GM19043 (cell line): ENCODE results near the gene OVCH1.
"Not testable (repeated sequence)": the region's sequence is repeated elsewhere in the genome, so short reads cannot be mapped to it uniquely, and the experiment has no call there.

Experiments
- ATAC-seq: cut with Tn5 transposase; IDR thresholded peaks from one replicate; pipeline ENCODE4 v1.9.1; 2021; ENCODE audit warnings: low read depth; ENCODE audit not compliant: unreplicated experiment

OVCH1 gene

DNA sequence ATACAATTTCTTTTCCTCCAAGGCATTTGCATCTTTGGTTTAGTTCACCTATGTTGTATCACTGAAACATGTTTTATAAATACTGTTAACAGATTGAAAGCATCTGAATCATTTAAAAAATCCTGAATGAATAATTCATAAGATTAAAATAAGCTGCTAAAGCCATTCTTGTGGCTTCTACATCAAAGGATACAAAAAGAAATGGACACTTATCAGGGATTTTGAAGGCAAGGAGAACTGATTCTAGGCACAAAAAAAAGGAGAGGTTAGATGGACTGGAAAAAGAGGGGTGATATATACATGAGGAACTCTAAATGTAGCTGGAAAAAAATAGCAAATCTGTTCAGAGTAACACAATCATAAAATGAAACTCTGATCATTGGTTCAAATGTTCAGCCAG, 5.8 kb upstream of the OVCH1 start:
- no peak for ATAC-seq

DNA sequence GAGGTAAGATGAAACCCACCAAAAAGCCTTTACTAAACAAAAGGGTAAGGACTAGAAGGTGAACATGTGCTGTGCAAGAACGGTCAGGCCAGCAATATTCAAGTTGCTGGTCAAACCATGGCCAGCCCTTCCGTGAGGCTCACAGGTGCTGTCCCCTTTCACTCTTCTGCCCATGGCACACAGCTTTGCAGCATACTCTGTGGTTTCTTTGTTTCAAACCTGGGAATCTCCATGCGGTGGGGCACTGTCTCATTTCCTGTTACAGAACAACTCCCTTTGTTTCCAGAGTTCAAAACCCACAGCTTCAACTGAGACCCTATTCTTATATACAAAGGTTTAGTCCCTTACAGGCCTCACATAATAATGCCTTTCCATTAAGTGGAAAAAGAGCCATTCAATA, 1.7 kb upstream of the OVCH1 start:
- ATAC-seq: no peak

DNA sequence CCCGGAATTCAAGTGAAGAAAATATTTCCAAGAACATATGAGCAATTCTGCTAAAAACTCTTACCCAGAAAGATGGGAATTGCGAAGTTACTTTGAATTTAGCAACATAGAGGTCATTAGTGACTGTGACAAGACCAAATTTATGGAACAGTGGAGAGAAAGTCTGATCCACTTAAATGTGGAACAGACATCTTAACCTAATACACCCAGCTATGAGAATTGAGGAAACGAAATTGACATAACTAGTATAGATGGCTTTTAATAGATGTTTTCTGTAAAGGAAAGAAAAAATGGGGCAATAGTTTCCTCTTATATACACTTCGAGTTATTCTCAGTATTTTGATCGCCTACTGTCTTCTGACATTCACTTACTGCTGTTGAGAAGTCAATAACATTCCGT, 4.6 kb downstream of the OVCH1 start:
- no peak for ATAC-seq

GRCh38 chr12:29486972-29487371, 10.5 kb downstream of the OVCH1 start:
- ATAC-seq: no peak

- ATAC-seq: no peak
These were observed 34.3 kb downstream of the OVCH1 start for GRCh38 chr12:29463198-29463597.

- no peak for ATAC-seq
These were observed 37.4 kb downstream of the OVCH1 start for GRCh38 chr12:29460082-29460481.

DNA sequence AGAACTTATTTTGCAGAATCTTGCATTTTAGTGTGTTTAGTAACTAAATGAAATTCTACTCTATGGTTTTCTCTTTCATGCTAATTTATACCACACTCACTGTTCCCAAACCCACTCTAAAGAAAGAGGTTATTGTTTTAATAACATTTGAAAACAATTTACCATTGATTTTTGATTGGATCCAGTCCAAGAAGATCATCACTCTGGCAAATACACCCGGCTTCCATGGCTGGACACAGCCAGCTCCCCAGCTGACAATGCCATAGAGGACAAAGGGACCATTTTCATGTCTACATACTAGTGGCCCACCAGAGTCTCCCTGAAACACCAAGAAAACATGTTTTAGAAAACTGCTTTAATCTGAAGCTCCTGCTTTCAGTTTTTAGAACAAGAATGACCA, 42.4 kb downstream of the OVCH1 start:
- ATAC-seq: no peak

- ATAC-seq: no peak
These were observed 45.6 kb downstream of the OVCH1 start for GRCh38 chr12:29451888-29452287.

GRCh38 chr12:29448157-29448556, 49.3 kb downstream of the OVCH1 start:
- ATAC-seq: no peak

- no peak for ATAC-seq
These were observed 50.1 kb downstream of the OVCH1 start for GRCh38 chr12:29447285-29447975.

DNA sequence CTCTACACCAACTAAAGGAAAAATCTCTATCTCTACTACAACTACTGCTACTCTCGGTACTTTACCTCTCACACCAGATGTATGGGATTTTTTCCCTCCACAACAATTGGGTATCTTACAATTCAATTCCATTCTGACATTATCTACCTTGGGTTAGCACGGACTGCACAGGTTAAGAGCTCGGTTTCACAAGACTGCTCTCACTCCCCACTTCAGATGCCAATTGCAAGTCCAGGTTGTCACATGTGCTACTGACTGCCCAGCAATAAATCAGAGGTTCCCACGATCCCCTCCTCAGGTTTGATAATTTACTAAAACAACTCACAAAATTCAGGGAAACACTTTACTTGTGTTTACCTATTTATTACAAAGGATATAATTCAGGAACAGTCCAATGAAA, 58.0 kb downstream of the OVCH1 start:
- ATAC-seq: no peak

DNA sequence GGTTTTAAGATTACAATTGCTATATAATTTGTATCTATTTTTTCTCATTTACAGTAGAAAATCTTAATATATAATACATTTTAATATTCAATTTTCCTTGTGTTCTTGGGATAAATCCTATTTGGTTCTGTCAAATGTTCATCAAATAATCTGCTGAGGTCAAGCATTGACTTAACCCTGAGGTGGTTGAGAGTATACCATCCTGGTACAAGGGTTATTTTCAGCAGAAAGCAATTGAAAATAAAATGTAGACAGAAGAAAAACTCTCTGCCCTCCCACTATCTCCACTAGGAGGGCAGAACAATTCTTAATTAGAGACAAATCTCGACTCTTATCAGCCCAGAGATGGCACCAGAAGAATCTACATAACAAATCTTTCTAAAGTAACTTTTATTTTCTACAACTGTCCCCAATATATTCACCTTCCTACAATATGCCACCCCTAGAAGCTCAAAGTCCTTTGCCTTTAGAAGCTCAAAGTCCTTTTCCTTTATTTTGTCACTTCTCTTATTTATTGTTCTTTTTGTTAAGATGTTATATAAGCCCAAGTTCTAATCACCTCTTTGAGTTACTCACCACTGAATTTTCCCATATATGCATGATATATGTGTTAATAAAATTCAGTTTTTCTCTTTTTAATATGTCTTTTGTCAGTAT, 58.6 kb downstream of the OVCH1 start:
- no peak for ATAC-seq

DNA sequence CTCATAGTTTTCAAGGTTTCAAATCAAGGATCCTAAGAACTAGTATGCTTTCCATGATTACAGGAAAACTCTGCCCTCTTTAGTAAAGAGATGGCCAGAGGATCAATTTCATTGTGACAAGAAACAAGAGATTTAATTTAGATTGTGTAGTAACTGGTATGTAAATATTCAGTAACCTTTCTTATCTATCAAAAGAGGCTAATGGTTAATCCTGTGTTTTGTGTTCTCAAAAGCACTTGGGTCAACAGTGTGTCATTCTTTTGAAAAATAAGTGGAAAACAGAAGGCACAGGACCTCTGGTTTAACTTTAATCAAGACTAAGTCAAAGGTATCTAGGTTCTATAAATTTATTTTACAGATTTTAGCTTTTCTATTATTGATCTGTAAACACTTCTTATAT, 59.9 kb downstream of the OVCH1 start:
- no peak for ATAC-seq

- not testable (repeated sequence) for ATAC-seq
These were observed 60.7 kb downstream of the OVCH1 start for GRCh38 chr12:29436815-29437214.

- no peak for ATAC-seq
These were observed 66.0 kb downstream of the OVCH1 start for GRCh38 chr12:29431513-29431912.

GRCh38 chr12:29430716-29431044, 66.8 kb downstream of the OVCH1 start:
- no peak for ATAC-seq

GRCh38 chr12:29429999-29430715, 67.3 kb downstream of the OVCH1 start:
- no peak for ATAC-seq

DNA sequence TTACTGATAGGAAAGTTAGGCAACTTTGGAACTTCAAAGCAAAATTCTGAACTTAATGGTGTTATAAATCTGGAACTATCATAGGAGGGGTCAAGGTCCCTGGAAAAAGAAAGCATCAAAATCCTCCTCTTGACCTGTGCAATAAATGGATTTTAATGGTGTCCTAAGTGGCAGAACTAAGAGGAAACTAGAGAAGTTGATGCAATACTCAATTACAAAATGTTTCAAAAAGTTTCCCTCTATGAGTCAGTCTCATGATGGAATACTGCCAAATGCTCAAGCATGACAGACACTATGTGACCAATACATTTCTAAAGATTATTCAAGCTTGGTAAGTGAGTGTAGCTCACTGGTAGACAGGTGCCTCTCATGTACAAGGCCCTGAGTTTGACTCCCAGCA, 68.9 kb downstream of the OVCH1 start:
- ATAC-seq: no peak

DNA sequence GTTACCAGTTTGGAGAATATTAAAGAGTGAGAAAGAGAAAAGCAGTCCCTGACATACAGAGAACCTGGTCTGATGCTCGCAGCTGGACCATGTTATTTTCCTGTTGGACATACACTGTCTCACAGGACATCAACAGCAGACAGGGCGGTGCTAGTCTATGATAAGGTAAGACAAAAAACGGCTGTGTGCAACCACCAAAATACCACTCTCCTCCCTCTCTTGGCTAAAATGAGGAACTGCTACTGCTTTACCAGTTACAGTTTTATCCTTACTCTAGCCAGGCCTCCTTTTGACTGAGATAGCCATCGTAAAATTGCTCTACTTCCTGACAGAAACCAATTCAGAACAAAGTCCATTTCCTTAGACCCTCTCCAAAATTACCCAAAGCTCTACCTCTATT, 69.5 kb downstream of the OVCH1 start:
- peak; percentile 98 for ATAC-seq

DNA sequence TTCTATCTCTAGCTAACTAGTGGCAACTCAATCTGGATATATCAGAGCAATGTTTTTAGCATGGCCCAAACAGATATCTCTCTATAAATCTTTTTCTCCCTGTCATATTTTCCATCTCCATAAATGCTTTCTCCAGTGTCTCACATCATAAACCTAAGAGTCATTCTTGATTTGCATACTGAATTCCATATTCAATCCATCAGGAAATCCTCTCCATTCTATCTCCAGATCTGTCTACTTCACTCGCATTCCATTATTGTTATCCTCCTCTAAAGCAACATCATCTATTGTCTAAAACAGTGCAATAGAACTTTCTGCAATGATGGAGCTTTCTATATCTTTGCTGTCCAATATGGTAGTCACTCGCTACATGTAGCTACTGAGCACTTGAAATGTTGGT, 71.0 kb downstream of the OVCH1 start:
- no peak for ATAC-seq

DNA sequence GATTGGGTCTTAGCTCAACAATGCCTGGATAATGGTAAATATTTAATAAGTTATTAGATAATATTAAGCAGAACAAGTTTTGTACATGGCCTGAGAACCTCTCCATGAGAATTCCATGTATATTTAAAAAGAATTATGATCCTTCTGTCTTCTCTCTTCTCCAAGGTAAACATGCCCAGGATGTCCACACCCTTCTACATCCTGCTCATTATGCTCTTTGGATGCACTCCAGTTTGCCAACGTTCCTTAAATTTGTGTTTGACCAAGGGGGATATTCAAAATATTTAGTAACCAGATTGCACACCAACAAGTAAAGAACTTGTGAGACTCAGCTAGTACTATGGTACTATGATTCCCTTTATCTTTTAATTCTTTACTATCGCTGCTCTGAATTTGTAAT, 71.8 kb downstream of the OVCH1 start:
- no peak for ATAC-seq

- no peak for ATAC-seq
These were observed 80.7 kb downstream of the OVCH1 start for GRCh38 chr12:29416748-29417147.
